ENCODE measurements around the gene NALCN.

The NALCN gene

GRCh38 chr13:101025925-101026324 lies 390.4 kb downstream of the NALCN start:
- DNase-seq (ENCODE audit: low read depth) = no peak

GRCh38 chr13:101025519-101025918 lies 390.8 kb downstream of the NALCN start:
- no peak for DNase-seq (ENCODE audit: low read depth)

GRCh38 chr13:101019126-101019525 lies 397.2 kb downstream of the NALCN start:
- DNase-seq (ENCODE audit: low read depth) = no peak

- DNase-seq (ENCODE audit: low read depth) = no peak
Measured at GRCh38 chr13:101018720-101019119, 397.6 kb downstream of the NALCN start.

GRCh38 chr13:101017123-101017872 lies 399.0 kb downstream of the NALCN start:
- DNase-seq (ENCODE audit: low read depth) = no peak

GRCh38 chr13:101016475-101016874 lies 399.8 kb downstream of the NALCN start:
- DNase-seq (ENCODE audit: low read depth) = no peak

- no peak for DNase-seq (ENCODE audit: low read depth)
Measured at GRCh38 chr13:101013245-101013644, 403.1 kb downstream of the NALCN start.

GRCh38 chr13:101010100-101010499 lies 406.2 kb downstream of the NALCN start:
- DNase-seq (ENCODE audit: low read depth) = no peak

GRCh38 chr13:101007245-101007644 lies 409.1 kb downstream of the NALCN start:
- no peak for DNase-seq (ENCODE audit: low read depth)
